Effector memory CD4-positive, alpha-beta T cell (primary cell): ENCODE measurements around the gene PLA2G6.
"Not testable (repeated sequence)": the region's sequence is repeated elsewhere in the genome, so short reads cannot be mapped to it uniquely, and the experiment has no call there.

Experiments used
- DNase-seq, 3 donors: peaks; one replicate each; pipeline ENCODE4 v3.0.0-alpha.2; 2020
- H3K27ac ChIP-seq: 2 replicates; pipeline ENCODE4 v1.7.0; 2013; ENCODE audit warnings: mild to moderate bottlenecking, low read length, moderate library complexity; ENCODE audit not compliant: insufficient read depth, poor library complexity, severe bottlenecking
- H3K27me3 ChIP-seq: replicated peaks from 2 replicates; pipeline ENCODE4 v1.7.0; 2013; ENCODE audit warnings: mild to moderate bottlenecking, low read length; ENCODE audit not compliant: insufficient read depth, control insufficient read depth, poor library complexity, severe bottlenecking
- H3K36me3 ChIP-seq: 2 replicates; pipeline ENCODE4 v1.7.0; 2013; ENCODE audit warnings: mild to moderate bottlenecking, low read length, moderate library complexity; ENCODE audit not compliant: control insufficient read depth, insufficient read depth
- H3K4me1 ChIP-seq: 2 replicates; pipeline ENCODE4 v1.7.0; 2013; ENCODE audit warnings: low read length, mild to moderate bottlenecking; ENCODE audit not compliant: control insufficient read depth, insufficient read depth, poor library complexity, severe bottlenecking
- H3K4me3 ChIP-seq: 2 replicates; pipeline ENCODE4 v1.7.0; 2013; ENCODE audit warnings: low read length, low read depth, mild to moderate bottlenecking; ENCODE audit not compliant: insufficient read depth, poor library complexity, severe bottlenecking
- H3K9me3 ChIP-seq: 2 replicates; pipeline ENCODE4 v1.7.0; 2013; ENCODE audit warnings: mild to moderate bottlenecking, low read length, moderate library complexity; ENCODE audit not compliant: control insufficient read depth

PLA2G6 gene

DNA sequence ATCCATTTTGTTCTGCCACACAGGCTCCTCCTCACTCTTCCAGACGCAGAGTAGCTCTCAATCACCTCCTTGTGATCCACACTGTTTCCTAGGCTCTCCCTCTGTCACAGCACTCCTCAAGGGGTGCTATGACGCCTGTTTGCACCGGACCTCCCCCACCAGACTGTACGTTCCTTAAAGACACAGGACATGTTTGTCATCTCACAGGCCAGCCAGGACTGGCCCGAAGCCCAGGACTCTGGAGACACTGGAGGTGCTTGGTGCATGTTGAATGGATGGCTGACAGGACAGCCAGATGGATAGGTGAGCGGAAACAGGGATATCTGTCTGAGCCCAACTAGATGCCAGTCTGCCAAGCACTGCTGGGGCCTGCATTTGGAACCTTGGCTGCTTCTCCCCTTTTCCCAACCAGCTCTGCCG is 13.6 kb downstream of the PLA2G6 start:
- Histone ChIP-seq H3K27me3 (no peaks in the 10 kb centered on the region), H3K27ac (no peak overlapping the region), H3K9me3 (no peaks in the 10 kb centered on the region), H3K36me3 (peaks cover 18% of the 10 kb centered on the region), H3K4me3 (no peak overlapping the region), H3K4me1 (no peaks in the 10 kb centered on the region)
- DNase-seq = no peak

DNA sequence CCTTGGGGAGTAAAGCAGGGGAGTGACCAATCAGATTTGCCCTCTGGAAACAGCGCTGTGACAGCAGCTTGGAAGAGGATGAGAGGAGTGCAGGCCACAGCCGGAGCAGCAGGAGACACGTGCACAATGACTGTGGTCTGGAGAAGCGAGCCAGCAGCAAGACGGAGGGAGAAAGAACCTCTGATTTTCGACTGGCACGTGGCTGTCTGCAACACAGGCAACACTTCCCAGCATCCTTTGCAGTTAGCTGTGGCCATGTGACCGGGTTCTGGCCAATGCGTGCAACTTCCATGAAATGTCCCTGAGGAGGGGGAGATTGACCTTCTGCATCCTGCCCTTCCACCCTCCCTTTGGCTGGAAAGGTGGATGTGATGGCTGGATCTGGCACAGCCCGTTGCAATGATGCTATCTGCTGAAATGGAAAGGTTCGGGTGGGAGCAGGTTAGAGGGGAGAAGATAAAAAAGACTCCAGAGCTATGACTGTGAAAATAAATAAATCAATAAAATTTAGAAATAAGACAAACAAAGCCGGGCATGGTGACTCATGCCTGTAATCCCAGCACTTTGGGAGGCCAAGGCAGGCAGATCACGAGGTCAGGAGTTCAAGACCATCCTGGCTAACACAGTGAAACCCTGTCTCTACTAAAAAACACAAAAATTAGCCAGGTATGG is 15.6 kb downstream of the PLA2G6 start:
- DNase-seq = no peak
- Histone ChIP-seq H3K4me3 (no peak overlapping the region), H3K36me3 (peaks cover 18% of the 10 kb centered on the region), H3K27me3 (no peaks in the 10 kb centered on the region), H3K9me3 (no peaks in the 10 kb centered on the region), H3K27ac (no peak overlapping the region), H3K4me1 (no peaks in the 10 kb centered on the region)

DNA sequence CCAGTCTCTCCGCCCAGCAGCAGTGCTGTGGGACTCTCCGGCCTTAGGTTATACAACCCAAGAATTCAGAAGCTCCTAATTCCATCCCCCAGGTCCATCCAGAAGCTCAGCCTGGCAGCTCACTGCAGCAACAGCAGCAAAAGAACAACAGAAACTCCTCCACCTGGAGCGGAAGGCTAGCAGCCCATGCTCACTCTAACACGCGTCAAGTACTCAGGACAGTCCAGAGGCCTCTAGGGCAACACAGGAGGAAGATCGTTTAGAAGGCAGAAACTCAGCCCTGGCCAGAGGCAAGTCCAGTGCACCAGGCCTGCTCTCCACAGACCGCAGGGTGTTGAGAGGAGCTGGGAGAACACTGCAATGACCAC is 17.1 kb downstream of the PLA2G6 start:
- Histone ChIP-seq H3K4me3 (no peak overlapping the region), H3K36me3 (peaks cover 22% of the 10 kb centered on the region)
- no peak for DNase-seq

DNA sequence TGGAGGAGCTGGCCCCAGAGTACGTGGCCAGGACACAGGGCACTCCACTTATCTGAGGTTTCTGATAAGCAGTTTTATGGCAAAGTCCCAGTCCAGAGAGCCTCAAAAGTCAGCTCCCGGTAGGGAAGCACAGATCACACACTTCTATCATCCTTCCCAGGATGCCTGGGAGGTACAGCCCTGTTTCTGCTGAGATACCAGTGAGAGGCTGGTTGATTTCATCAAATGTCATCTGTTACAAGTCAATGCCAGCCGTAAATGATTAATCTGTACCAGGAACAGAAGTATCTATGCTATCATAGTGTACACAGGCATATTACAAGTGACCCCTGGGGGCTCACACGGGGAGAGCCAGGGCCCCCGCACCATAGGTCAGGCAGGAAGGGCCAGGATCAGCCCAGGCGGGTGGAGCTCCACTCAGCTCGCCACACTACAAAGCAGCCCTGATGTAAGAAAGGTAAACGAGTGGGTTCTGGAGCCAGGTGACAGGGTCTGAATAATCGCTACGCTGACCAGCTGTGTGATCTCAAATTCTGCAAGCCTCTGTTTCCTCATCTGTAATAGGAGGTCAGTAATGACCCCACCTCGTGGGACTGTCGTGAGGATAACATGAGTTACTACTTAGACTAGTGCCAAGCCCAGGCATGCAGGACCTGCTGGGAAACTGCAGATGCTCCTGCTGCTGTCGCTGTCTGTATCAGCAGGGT is 17.6 kb downstream of the PLA2G6 start:
- Histone ChIP-seq H3K4me1 (no peaks in the 10 kb centered on the region), H3K9me3 (no peaks in the 10 kb centered on the region), H3K27me3 (no peaks in the 10 kb centered on the region), H3K4me3 (no peak overlapping the region), H3K36me3 (peaks cover 22% of the 10 kb centered on the region), H3K27ac (no peak overlapping the region)
- DNase-seq = no peak

More for the DNA sequence above, 17.1 kb downstream of the PLA2G6 start:
- H3K9me3 ChIP-seq = no peaks in the 10 kb centered on the region
- no peaks in the 10 kb centered on the region for H3K27me3 ChIP-seq
- H3K4me1 ChIP-seq = no peaks in the 10 kb centered on the region
- no peak overlapping the region for H3K27ac ChIP-seq

DNA sequence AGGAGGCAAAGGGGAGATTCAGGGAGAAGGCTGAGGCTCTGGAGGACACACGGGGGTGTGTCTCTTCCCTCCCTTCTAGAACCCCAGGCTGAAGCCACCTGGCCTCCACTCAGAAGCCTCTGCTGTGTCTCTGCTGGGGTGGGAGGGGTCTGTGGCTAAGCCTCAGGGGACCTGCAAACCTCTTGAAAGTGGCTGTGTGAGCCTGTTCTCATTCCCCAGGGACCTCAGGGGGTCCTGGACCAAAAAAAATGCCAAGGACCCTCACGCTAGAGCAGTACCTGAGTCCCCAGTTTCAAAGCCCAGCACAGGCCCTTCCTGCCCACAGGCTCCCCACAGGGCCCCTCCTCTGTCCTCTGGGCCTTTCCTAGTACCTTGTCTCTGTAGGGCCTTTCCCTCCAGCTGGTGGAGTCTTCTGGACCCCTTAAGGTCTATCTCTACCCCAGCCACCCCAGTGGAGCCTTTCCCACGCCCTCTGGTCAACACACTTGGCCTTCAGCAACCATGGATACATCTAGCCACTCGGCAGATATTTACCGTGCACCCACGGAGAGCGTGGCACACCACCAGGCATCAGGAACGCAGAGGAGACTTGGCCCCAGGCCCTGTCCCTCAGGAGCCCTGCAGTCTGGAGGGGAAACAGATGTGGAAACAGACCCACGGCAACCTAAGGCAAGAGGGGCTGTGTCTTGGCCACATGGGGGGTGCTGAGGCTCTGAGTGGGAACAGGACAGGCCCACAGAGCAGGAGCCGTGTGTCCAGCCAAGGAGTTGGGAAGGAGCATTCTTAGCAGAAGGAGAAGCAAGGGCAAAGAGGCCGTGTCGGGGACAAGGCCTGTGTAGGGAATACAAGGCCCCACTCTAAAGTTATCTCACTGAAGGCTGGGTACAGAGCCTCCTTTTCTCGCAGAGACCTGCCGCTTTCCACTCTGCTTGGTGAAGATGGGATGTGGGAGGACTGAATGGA is 18.5 kb downstream of the PLA2G6 start:
- Histone ChIP-seq H3K36me3 (peaks cover 22% of the 10 kb centered on the region), H3K27me3 (no peaks in the 10 kb centered on the region), H3K4me3 (no peak overlapping the region), H3K27ac (no peak overlapping the region), H3K9me3 (no peaks in the 10 kb centered on the region), H3K4me1 (no peaks in the 10 kb centered on the region)
- DNase-seq = no peak

DNA sequence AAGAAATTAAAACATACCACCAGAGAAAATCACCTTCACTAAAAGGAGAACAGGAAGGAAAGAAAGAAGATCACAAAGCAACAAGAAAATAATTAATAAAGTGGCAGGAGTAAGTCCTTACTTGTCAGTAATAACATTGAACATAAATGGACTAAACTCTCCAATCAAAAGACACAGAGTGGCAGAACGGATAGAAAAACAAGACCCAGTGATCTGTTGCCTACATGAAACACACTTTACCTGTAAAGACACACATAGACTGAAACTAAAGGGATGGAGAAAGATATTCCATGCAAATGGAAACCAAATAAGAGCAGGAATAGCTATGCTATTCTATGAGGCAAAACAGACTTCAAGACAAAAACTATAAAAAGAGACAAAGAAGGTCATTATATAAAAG is 25.9 kb downstream of the PLA2G6 start:
- H3K27me3 ChIP-seq = no peaks in the 10 kb centered on the region
- no peaks in the 10 kb centered on the region for H3K9me3 ChIP-seq
- DNase-seq = no peak
- no peaks in the 10 kb centered on the region for H3K4me1 ChIP-seq
- H3K4me3 ChIP-seq = no peak overlapping the region
- no peak overlapping the region for H3K27ac ChIP-seq
- peaks cover 11% of the 10 kb centered on the region for H3K36me3 ChIP-seq

DNA sequence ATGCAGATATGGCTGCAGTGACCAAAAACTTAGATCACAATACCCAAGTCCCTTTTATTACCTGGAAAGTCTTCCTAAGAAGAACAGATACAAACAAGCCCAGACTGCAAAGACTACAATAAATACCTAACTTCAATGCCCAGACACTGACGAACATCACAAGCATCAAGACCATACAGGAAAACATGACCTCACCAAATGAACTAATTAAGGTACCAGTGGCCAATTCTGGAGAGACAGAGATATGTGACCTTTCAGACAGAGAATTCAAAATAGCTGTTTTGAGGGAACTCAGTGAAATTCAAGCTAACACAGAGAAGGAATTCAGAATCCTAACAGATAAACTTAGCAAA is 27.1 kb downstream of the PLA2G6 start:
- H3K36me3 ChIP-seq, H3K4me1 ChIP-seq, H3K27me3 ChIP-seq, H3K27ac ChIP-seq, H3K9me3 ChIP-seq, DNase-seq, H3K4me3 ChIP-seq: not testable (repeated sequence)

DNA sequence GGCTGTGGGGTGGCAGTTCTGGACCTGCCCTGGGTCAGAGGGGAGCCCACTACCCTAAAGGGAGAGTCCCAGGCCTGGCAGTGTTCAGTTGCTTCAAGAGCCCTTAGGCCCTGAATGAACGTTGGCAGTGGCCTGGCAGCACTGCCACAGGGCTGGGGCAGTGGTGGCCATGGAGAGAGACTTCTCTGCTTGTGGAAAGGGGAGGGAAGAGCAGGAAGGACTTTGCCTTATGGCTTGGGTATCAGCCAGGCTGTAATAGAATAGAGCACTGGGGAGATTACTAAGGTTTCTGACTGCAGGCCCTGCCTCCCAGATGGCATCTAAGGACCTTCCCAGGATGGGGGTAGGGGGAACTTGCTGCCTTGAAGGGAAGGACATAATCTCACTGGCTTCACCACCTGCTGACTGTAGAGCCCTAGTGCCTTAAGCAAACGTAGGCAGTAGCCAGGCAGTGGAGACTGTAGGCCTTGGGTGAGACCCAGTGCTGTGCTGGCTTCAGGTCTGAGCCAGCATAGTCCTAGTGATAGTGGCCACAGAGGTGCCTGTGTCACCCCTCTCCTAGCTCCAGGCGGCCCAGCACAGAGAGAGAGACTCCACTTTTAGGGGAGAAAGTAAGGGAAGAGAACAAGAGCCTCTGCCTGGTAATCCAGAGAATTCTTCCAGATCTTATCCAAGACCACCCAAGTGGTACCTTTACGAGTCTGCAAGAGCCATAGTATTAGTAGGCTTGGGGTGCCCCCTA is 27.6 kb downstream of the PLA2G6 start:
- Histone ChIP-seq H3K27ac (no peak overlapping the region), H3K27me3 (no peaks in the 10 kb centered on the region), H3K36me3 (peaks cover 7% of the 10 kb centered on the region), H3K9me3 (no peaks in the 10 kb centered on the region), H3K4me3 (no peak overlapping the region), H3K4me1 (no peaks in the 10 kb centered on the region)
- no peak for DNase-seq

DNA sequence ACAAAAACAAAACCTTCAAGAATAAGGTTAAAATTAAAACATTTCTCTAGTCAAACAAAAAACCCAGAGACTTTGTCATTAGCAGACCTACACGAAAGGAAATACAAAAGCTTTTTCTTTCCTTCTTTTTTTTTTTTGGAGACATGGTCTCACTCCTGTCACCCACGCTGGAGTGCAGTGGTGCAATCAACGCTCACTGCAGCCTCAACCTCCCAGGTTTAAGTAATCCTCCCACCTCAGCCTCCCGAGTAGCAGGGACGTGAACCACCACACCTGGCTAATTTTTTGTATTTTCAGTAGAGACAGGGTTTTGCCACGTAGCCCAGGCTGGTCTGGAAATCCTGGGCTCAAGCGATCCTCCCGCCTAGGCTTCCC is 30.5 kb downstream of the PLA2G6 start:
- no peak for DNase-seq

More for the DNA sequence above, 30.5 kb downstream of the PLA2G6 start:
- Histone ChIP-seq H3K27me3 (no peaks in the 10 kb centered on the region), H3K4me1 (peaks cover 8% of the 10 kb centered on the region), H3K36me3 (peaks cover 7% of the 10 kb centered on the region), H3K27ac (no peak overlapping the region), H3K9me3 (no peaks in the 10 kb centered on the region), H3K4me3 (no peak overlapping the region)
